ENCODE measurements around the gene PLCL1.

DNA sequence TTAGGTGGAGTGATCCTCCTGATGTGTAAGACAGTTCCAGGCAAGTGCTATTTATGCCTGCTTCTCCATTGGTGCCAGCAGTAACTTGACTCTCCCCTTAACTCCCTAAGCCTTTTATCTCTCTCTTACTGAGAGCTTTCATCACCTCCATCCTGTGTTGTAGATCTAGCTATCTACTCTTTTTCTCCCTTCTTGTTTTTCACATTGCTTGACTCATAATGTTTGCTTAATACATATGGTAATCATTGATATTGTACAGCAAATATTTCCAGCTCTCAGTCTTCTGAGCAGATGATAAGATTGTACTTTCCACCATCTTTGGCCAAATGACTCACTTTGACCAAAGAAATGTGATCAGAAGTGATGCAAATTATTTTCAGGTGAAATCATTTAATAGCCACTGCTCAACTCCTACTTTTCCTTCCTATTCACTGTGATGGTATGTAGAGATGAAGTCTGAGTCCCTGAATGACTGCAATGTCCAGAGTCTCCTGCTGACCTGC is 165.0 kb downstream of the PLCL1 start:
- TF ChIP-seq CTCF (conservative IDR thresholded peaks at IDR 0.05) (no peak), EZH2 (IDR thresholded peaks at IDR 0.05; ENCODE audit: low read depth) (no peak)

Data from PC-9 (cell line).